Rectal smooth muscle tissue (tissue), 1 donor: ENCODE data around the gene OTOGL.
"Not testable (repeated sequence)": the region's sequence is repeated elsewhere in the genome, so short reads cannot be mapped to it uniquely, and the experiment has no call there.

Experiments used
- H3K27ac ChIP-seq: one replicate; pipeline ENCODE4 v1.7.0; 2013; ENCODE audit warnings: low read depth, low read length, inconsistent platforms
- H3K27me3 ChIP-seq: one replicate; pipeline ENCODE4 v1.7.0; 2013; ENCODE audit warnings: low read length; ENCODE audit not compliant: control insufficient read depth, insufficient read depth
- H3K36me3 ChIP-seq: one replicate; pipeline ENCODE4 v1.7.0; 2013; ENCODE audit warnings: low read length; ENCODE audit not compliant: control insufficient read depth, insufficient read depth
- H3K4me1 ChIP-seq: one replicate; pipeline ENCODE4 v1.7.0; 2013; ENCODE audit warnings: low read length; ENCODE audit not compliant: control insufficient read depth, insufficient read depth
- H3K4me3 ChIP-seq: one replicate; pipeline ENCODE4 v1.7.0; 2013; ENCODE audit warnings: low read length
- H3K9ac ChIP-seq: one replicate; pipeline ENCODE4 v1.7.0; 2013; ENCODE audit warnings: low read length

Gene OTOGL

DNA sequence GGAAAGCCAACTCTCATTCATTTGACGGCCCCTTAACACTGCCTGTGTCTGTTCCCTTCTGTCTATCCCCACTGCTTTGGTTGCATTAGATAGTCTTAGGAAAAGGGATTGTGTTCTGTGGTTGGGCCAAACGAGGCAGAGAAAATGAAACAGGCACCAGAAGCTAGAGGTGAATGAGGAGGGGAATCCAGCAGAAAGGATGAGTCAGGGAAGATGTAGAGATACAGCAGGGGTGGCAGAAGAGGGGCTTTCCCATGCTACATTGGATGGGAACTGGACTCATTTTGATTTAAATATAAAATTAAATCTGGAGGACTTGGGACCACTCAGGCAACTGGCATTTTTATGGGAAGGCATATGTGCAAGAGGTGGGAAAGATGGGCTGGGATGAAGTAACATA is 43.3 kb downstream of the OTOGL start:
- H3K4me3 ChIP-seq = no peak overlapping the region
- no peaks in the 10 kb centered on the region for H3K4me1 ChIP-seq
- H3K27ac ChIP-seq = no peak overlapping the region
- H3K27me3 ChIP-seq = no peaks in the 10 kb centered on the region
- no peaks in the 10 kb centered on the region for H3K36me3 ChIP-seq
- H3K9ac ChIP-seq = no peak overlapping the region

DNA sequence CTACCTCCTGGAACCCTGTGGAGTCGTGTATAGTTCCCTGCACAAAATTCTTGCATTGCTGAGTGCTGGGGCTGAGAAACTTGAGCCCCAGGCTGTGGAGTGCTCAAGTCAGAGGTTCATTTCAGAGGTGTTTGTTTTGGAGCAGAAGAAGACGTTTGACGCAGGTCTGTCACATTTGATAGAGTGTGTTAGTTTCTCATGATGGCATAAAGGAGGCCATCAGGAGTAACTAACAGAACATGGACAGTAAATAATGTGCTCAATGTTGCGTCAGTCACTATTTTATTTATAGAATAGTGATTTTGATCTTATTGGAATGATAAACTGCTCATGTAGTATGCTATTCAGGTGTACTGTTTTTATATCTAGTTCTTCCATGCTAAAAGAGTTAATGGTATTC is 44.2 kb downstream of the OTOGL start:
- Histone ChIP-seq H3K36me3 (no peaks in the 10 kb centered on the region), H3K27me3 (no peaks in the 10 kb centered on the region), H3K9ac (no peak overlapping the region), H3K4me1 (no peaks in the 10 kb centered on the region), H3K27ac (no peak overlapping the region), H3K4me3 (no peak overlapping the region)

DNA sequence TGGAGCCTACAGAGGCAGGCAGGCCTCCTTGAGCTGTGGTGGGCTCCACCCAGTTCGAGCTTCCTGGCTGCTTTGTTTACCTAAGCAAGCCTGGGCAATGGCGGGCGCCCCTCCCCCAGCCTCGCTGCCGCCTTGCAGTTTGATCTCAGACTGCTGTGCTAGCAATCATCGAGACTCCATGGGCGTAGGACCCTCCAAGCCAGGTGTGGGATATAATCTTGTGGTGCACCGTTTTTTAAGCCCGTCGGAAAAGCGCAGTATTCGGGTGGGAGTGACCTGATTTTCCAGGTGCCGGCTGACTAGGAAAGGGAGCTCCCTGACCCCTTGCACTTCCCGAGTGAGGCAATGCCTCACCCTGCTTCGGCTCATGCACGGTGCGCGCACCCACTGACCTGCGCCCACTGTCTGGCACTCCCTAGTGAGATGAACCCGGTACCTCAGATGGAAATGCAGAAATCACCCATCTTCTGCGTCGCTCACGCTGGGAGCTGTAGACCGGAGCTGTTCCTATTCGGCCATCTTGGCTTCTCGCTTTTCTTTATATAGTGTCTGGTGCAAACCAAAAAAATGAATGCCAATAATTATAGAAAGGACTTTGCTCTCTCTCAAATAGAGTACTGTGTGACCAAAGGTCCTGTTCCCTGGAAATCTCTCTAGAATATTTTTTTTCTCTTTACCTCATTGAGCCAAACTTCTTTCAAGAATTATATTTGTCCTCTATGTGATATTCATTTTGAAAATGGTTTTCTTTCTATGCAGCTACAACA is 50.4 kb downstream of the OTOGL start:
- not testable (repeated sequence) for H3K27ac ChIP-seq, H3K4me3 ChIP-seq, H3K4me1 ChIP-seq, H3K27me3 ChIP-seq, H3K9ac ChIP-seq, H3K36me3 ChIP-seq

- Histone ChIP-seq H3K9ac (no peak overlapping the region), H3K36me3 (no peaks in the 10 kb centered on the region), H3K27me3 (no peaks in the 10 kb centered on the region), H3K27ac (no peak overlapping the region), H3K4me1 (no peaks in the 10 kb centered on the region), H3K4me3 (no peak overlapping the region)
These were observed 51.8 kb downstream of the OTOGL start for GRCh38 chr12:80151131-80151530.

- H3K36me3 ChIP-seq = no peaks in the 10 kb centered on the region
- no peaks in the 10 kb centered on the region for H3K4me1 ChIP-seq
- no peaks in the 10 kb centered on the region for H3K27me3 ChIP-seq
- H3K4me3 ChIP-seq = no peak overlapping the region
- H3K27ac ChIP-seq = no peak overlapping the region
- no peak overlapping the region for H3K9ac ChIP-seq
These were observed 54.9 kb downstream of the OTOGL start for GRCh38 chr12:80154261-80154660.

DNA sequence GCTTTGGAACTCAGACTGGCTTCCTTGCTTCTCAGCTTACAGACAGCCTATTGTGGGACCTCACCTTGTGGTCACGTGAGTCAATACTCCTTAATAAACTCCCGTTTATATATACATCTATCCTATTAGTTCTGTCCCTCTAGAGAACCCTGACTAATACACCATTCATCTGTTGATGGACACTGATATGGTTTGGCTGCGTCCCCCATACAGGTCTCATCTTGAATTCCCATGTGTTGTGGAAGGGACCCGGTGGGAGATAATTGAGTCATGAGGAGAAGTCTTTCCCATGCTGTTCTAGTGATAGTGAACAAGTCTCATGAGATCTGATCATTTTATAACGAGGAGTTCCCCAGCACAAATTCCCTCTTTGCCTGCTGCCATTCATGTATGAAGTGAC is 57.0 kb downstream of the OTOGL start:
- Histone ChIP-seq H3K27ac (no peak overlapping the region), H3K4me1 (no peaks in the 10 kb centered on the region), H3K9ac (no peak overlapping the region), H3K4me3 (no peak overlapping the region), H3K36me3 (no peaks in the 10 kb centered on the region), H3K27me3 (no peaks in the 10 kb centered on the region)

DNA sequence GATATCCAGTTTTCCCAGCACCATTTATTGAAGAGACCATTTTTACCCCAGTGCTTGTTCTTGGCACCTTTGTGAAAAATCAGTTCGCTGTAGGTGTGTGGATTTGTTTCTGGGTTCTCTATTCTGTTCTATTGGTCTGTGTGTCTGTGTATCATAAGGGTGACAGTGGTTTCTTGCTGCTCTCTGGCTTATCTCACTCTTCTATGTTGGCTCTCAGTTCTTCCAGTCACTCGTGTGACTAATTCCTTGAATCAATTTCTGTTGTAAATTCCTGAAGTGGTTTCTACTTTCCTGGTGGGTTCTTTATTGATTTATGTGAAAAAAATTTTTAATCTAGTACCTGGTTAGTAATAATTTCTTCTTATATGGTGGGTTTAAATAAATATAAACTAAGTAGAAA is 58.3 kb downstream of the OTOGL start:
- no peaks in the 10 kb centered on the region for H3K4me1 ChIP-seq
- no peak overlapping the region for H3K27ac ChIP-seq
- H3K27me3 ChIP-seq = no peaks in the 10 kb centered on the region
- no peak overlapping the region for H3K4me3 ChIP-seq
- no peaks in the 10 kb centered on the region for H3K36me3 ChIP-seq
- no peak overlapping the region for H3K9ac ChIP-seq

DNA sequence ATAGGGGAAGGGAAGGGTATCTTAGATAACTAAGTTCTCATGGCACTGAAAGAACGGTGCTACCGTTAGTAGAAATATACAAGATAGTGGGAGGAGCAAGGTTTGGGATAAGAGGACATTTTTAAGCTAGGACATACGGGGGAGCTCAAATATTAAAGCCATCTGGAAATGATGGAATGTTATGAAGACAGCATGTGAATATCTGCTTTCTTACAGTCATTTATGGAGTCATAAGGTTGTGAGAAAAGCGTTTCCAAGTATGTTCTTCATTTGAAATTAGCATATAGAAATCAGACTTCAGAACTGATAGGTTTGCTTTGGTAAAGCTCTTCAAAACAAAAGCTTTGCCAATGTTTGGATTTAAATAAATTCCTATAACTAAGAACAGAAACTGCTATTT is 62.3 kb downstream of the OTOGL start:
- Histone ChIP-seq H3K27me3 (no peaks in the 10 kb centered on the region), H3K27ac (no peak overlapping the region), H3K4me3 (no peak overlapping the region), H3K4me1 (no peaks in the 10 kb centered on the region), H3K9ac (no peak overlapping the region), H3K36me3 (no peaks in the 10 kb centered on the region)

GRCh38 chr12:80162177-80162576 is 62.8 kb downstream of the OTOGL start:
- no peak overlapping the region for H3K27ac ChIP-seq
- no peaks in the 10 kb centered on the region for H3K27me3 ChIP-seq

DNA sequence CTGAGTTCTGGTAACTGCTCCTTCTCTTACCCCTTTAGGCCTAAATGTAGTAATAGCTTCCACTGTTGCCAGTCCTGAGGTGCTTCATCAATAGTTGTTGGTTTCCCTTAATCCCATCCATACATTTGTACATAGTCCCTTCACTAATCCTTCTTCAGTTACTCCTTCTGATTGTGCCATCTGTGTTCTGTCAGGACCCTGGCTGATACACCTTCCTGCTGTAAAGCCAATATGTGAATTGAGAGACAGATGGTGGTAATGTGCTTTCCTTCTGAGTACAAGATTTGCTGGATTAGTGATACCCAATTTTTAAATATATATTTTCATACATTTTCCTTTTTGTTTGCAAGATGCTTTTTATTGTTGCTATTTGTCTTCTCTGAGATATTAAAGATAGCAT is 66.4 kb downstream of the OTOGL start:
- no peaks in the 10 kb centered on the region for H3K36me3 ChIP-seq
- H3K9ac ChIP-seq = no peak overlapping the region
- no peak overlapping the region for H3K27ac ChIP-seq
- H3K4me3 ChIP-seq = no peak overlapping the region
- H3K4me1 ChIP-seq = no peaks in the 10 kb centered on the region
- no peaks in the 10 kb centered on the region for H3K27me3 ChIP-seq

More at GRCh38 chr12:80162177-80162576, 62.8 kb downstream of the OTOGL start:
- no peak overlapping the region for H3K9ac ChIP-seq
- H3K36me3 ChIP-seq = no peaks in the 10 kb centered on the region
- no peaks in the 10 kb centered on the region for H3K4me1 ChIP-seq
- H3K4me3 ChIP-seq = no peak overlapping the region

DNA sequence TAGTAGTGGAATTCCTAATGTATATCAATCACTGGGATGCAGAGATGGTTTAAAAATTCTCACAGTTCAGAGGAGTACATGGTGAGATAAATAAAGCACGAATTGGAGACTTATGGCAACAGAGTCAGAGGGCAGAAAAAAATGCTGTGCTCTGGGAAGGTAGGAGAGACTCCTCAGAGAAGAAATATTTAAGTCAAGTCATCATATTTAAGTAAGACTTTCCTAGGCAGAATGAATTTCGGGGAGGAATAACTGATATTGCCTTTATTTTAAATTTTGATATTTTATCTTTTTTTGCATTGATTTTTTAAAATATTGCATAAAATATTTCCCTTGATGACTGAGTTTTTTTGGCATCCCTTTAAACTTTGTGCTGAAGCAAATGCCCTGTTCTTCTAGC is 67.4 kb downstream of the OTOGL start:
- Histone ChIP-seq H3K4me3 (no peak overlapping the region), H3K9ac (no peak overlapping the region), H3K36me3 (no peaks in the 10 kb centered on the region), H3K27me3 (no peaks in the 10 kb centered on the region), H3K4me1 (no peaks in the 10 kb centered on the region), H3K27ac (no peak overlapping the region)

GRCh38 chr12:80168936-80169335 is 69.6 kb downstream of the OTOGL start:
- no peaks in the 10 kb centered on the region for H3K4me1 ChIP-seq
- no peaks in the 10 kb centered on the region for H3K27me3 ChIP-seq
- H3K9ac ChIP-seq = no peak overlapping the region
- no peaks in the 10 kb centered on the region for H3K36me3 ChIP-seq
- no peak overlapping the region for H3K4me3 ChIP-seq
- H3K27ac ChIP-seq = no peak overlapping the region

DNA sequence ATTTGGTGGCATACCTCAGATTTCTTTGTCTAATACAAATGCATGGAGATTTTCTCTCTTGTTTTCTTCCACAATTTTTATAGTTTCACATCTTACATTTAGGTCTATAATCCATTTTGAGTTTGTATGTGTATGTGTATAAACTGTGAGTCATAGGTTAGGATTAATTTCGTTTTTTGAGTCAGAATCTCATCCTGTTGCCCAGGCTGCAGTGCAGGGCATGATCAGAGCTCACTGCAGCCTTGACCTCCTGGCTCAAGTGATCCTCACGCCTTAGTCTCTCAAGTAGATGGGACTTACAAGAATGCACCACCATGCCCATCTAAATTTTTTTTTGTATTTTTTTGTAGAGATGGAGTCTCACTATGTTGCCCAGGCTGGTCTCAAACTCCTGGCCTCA is 71.6 kb downstream of the OTOGL start:
- H3K9ac ChIP-seq = no peak overlapping the region
- no peak overlapping the region for H3K27ac ChIP-seq
- no peak overlapping the region for H3K4me3 ChIP-seq
- H3K36me3 ChIP-seq = no peaks in the 10 kb centered on the region
- H3K4me1 ChIP-seq = no peaks in the 10 kb centered on the region
- H3K27me3 ChIP-seq = no peaks in the 10 kb centered on the region
